B cell (primary cell): Measurements from ENCODE around the gene ARID3B.

ENCODE experiments used
- CTCF ChIP-seq: fragments of 200-600 bp; IDR thresholded peaks from one replicate; pipeline ENCODE4 v1.8.0; 2022; ENCODE audit warnings: antibody characterized with exemption, mild to moderate bottlenecking
- EZH2 ChIP-seq: IDR thresholded peaks from 2 replicates; pipeline ENCODE4 v1.6.1; 2012; ENCODE audit warnings: borderline replicate concordance, low read depth, mild to moderate bottlenecking, moderate library complexity, low read length; ENCODE audit not compliant: insufficient read depth, poor library complexity, severe bottlenecking

- no peak for TF ChIP-seq CTCF
- TF ChIP-seq EZH2 = no peak
These were observed 87.2 kb downstream of the ARID3B start for GRCh38 chr15:74628199-74628598.
